Hematopoietic multipotent progenitor cell treated with erythropoietin and hydrocortisone succinate and interleukin-3 and kit ligand, for 8 days (in vitro differentiated cells): Measurements from ENCODE around the gene KCNIP1.

Source experiments
- DNase-seq: peaks from one replicate; pipeline ENCODE4 v3.0.0-alpha.2; 2015

KCNIP1 gene

DNA sequence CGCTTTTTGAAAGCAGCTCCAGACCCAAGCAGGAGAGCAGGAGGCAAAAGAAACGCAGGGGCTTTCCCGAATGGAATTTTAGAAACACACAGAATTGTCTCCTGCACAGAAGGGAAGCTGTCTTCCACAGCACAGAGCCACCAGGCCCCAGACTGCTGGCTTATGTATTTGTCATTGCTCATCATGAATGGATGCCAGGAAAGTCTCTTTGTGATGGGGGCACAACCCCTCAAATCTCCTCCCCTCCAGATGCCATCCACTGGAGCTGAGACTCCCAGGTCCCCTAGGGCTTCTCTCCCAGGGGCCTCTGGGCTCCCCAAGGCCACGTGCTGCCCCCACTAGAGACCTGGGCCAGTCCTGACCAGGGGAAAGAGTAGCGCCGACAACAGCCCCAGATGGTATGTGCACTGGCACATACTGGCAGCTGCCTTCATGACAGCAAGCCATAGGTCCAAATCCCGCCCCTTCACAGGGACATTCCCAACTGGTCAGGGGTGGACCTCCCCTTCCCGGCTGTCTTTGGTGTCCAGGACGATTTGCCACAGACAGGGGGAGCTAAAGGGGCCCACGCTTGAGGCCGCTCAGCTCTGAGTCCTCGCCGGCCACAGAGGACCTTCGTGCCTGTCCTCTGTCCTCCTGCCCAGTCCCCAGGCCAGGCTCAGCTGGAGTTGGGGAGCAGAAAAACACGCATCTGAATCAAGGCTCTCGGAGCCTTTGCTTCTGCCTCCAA is 127.8 kb downstream of the KCNIP1 start:
- no peak for DNase-seq

- no peak for DNase-seq
Observed at GRCh38 chr5:170632266-170632984, 128.6 kb downstream of the KCNIP1 start.

DNA sequence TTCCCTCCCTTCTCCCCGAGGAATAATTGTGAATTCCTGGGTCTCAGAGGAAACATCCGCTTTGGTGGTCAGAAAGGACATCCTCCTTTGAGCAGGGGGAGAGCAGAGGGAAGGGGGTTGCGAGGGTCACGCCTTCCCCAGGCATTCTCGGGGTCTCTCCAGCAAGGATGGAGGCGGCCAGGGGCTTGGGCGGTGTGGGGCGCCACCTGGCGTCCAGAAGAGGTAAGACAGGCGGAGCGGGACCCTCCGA is 129.1 kb downstream of the KCNIP1 start:
- no peak for DNase-seq

GRCh38 chr5:170633235-170634081 is 129.6 kb downstream of the KCNIP1 start:
- peak; percentile 61 for DNase-seq

DNA sequence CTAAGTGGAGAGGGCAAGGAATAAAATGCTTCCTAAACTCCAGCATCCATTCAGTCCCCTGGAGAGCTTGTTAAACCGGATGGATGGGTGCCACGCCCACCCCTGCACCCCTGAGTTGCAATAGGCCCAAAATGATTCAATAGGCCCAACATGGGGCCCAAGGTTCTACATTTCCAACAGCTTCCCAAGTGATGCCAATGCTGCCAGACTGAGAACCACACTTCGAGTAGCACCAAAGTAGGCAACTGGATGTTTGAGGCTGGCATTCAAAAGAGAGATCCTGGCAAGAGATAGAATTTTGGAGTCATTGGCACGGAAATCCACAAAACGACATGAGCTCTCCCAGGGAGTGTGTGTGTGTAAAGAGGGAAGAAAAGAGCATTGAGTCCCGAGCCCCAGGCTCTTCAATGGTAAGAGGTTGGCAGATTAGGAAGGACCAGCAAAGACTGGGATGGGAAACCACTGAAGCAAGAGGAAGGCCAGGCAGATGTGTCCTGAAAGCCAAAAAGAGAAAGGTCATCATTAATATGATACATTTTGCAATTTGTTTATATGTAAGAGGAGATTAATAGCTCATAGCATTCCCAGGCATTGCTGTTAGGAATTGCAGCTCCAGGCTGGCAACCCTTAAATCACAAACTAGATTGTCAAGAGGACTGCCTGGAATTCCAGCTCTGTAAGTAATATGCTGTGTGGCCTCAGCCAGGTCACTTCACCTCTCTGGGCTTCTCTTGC is 130.6 kb downstream of the KCNIP1 start:
- no peak for DNase-seq

DNA sequence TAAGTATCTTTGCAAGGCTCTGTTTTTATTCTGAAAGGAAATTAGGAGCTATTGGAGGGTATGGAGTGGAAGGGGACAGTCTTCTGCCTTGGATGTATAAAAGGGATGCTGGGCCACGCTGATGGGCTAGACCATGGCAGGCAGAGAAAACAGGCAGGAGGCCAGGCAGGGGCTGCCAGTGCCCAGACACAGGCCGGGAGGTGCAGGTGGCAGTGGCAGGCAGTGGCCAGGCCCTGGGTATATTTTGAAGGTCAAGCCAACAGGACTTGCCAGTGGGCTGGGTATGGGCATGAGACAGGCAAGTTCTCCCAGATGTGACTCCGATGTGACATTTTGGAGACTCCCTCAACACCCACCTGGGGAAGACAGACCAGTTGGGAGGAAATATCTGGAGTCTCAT is 131.9 kb downstream of the KCNIP1 start:
- no peak for DNase-seq

GRCh38 chr5:170636206-170636605 is 132.4 kb downstream of the KCNIP1 start:
- no peak for DNase-seq

GRCh38 chr5:170636801-170637477 is 133.1 kb downstream of the KCNIP1 start:
- DNase-seq, result no peak

- DNase-seq, result no peak
Observed at GRCh38 chr5:170638051-170638450, 134.2 kb downstream of the KCNIP1 start.

- peak; percentile 68 for DNase-seq
Observed at GRCh38 chr5:170638454-170639220, 134.8 kb downstream of the KCNIP1 start.

- no peak for DNase-seq
Observed at GRCh38 chr5:170639221-170639925, 135.6 kb downstream of the KCNIP1 start.

DNA sequence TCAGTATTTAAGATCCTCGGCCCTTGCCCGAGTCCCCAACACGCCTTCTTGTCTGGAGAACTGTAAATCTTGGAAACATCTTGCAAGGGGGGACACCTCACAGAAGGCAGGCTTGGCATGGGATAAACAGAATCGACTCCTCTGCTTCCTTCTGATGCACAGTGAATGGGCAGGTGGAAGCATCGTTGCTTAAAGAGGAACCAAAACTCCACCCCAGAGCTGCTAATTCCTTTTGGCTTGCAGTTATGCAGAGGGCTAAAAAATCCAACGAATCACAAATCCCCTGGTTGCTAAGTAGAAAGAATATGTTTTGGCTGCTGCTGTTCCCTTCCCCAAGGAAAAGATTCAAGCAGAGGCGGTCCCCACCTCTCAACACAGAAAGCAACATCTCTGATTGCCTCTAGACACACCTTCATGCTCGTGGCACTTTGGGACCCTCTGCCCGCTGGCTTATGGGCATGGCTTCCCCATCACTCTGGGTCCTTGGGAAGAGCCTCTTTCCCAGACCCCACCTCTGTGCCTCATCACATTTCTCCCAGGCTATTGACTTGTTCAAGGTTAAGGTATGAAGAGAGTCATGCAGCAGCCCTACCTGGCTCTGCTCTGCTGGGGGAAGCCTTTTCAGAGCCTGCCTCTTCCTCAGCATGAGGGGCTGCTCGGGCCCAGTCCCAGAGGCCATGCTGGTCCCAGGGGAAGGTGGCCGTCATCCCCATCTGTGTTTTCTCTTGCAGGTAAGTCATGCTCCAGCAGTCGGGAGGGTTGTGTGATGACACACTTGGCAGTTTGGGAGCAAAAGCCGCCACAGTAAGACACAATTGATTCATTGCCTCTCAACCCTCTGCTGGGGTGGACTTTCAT is 137.1 kb downstream of the KCNIP1 start:
- DNase-seq, result no peak

- no peak for DNase-seq
Observed at GRCh38 chr5:170641589-170642031, 137.8 kb downstream of the KCNIP1 start.

DNA sequence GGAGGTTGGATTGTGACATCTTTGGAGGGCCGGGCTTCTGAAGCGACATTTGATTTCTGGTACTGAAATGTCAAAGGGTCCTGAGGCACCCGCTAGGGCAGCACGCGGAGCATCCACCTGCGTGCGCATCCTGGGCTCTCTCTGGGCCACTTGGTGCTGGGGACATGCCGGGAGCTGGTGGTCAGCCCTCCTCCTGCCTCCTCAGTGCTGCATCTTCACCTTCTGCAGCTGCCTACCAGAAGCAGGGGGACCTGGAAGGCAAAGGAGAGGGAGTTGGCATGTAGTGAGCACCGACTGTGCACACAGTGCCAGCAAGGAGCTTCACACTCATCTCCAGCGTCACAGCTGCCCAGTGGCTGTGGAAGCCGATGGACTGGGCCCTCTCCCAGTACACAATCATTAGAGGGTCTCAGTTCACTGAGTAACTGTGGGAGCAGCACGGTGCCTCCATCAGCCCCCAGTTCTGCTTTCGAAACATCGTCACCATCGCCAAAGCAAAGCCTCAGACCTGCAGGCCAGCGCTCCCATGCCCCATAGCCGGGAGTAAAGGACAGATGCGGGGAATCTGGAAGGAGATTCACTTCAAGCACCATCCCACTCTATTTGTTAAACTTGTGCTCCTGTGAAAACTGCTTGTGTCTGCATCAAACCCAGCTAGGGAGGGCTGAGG is 138.4 kb downstream of the KCNIP1 start:
- DNase-seq, result no peak

DNA sequence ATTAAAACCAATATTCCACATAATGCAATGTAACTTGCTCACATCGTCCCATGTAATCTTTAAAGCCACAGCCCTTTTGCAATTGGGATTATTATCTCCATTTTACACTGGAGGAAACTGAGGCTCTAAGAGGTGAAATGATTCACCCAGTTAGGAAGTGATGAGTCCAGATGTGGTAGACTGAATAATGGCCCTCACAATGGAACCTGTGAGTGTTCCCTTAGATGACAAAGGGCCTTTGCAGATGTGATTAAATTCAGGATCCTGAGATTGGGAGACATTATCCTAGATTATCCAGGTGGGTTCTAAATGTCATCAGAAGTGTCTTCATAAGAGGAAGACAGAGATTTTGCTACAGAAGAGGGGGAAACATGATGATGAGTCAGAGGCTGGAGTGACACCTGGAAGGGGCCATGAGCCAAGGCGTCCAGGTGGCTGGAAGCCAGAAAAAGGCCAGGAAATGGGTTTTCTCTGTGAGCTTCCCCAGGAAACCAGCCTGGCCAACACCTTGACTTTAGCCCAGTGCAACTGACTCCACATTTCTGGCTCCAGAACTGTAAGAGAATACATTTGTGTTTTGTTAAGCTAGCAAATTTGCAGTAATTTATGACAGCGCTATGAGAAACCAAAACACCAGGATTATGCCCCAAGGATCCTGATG is 139.1 kb downstream of the KCNIP1 start:
- DNase-seq, result no peak

- no peak for DNase-seq
Observed at GRCh38 chr5:170643591-170643990, 139.8 kb downstream of the KCNIP1 start.

- no peak for DNase-seq
Observed at GRCh38 chr5:170644501-170644900, 140.7 kb downstream of the KCNIP1 start.

- no peak for DNase-seq
Observed at GRCh38 chr5:170648541-170648940, 144.7 kb downstream of the KCNIP1 start.

- no peak for DNase-seq
Observed at GRCh38 chr5:170650850-170651249, 147.0 kb downstream of the KCNIP1 start.
